Body of pancreas (tissue), 4 donors: ENCODE data around the gene LILRB1.
"Not testable (repeated sequence)": the region's sequence is repeated elsewhere in the genome, so short reads cannot be mapped to it uniquely, and the experiment has no call there.

Source experiments
- CTCF ChIP-seq, 7 experiments: fragments of 450-650 bp in 4 of 7; fragments of 200-600 bp in 3 of 7; sonication (generic) in 3 of 7; IDR thresholded peaks; one replicate each; pipeline ENCODE4 v1.5.1; 2016 to 2019; ENCODE audit warnings: antibody characterized with exemption in 7 of 7
- POLR2A ChIP-seq, 3 donors: fragments of 450-650 bp; IDR thresholded peaks; one replicate each; pipeline ENCODE4 v1.6.1; 2016; ENCODE audit warnings: antibody characterized with exemption in 3 of 3, mild to moderate bottlenecking in 2 of 3

DNA sequence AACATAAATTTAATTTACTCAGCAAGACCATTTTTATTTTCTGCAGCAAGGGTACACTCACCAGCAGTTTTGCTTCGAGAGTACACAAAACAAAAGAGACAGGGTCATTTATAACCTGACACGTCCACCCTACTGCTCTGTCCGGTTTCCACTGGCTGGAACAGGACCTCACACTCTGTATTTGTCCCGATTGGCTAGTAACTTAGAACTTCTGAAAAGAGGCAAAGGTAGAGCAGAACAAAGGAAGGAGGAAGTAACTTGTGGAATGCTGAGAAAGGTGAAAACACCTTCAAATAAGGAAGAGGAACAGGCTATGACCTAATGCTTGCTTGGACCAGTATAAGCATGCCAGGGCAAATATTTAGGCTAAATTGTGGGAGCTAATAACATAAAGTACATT lies 2.4 kb upstream of the LILRB1 start:
- not testable (repeated sequence) for TF ChIP-seq POLR2A, CTCF (IDR thresholded peaks at IDR 0.05)
